Gastroesophageal sphincter (tissue), 4 donors: Measurements from ENCODE around the gene ZNF521. TPM values are rescaled to one million over a fixed set of nuclear protein-coding genes. Genes with fewer than 3 reads are reported as not detected.

Experiments used
- ATAC-seq: fragments of 150-250 bp; one replicate; pipeline ENCODE4 v1.9.1; 2016; ENCODE audit warnings: mild to moderate bottlenecking, moderate library complexity
- H3K27ac ChIP-seq, 4 donors: fragments of 200-600 bp; sonication (generic) in 3 of 4; 1 replicate in 3 of 4; 2 replicates in 1 of 4; pipeline ENCODE4 v1.5.1; 2016 to 2019
- H3K27me3 ChIP-seq: fragments of 200-600 bp; sonication (generic); one replicate; pipeline ENCODE4 v1.5.1; 2019
- H3K36me3 ChIP-seq, 2 donors: fragments of 200-600 bp; sonication (generic); one replicate each; pipeline ENCODE4 v1.5.1; 2019; ENCODE audit warnings: control low read depth in 1 of 2
- H3K4me1 ChIP-seq, 3 donors: fragments of 200-600 bp; sonication (generic); 1 replicate in 2 of 3; 2 replicates in 1 of 3; pipeline ENCODE4 v1.5.1; 2016 to 2019; ENCODE audit warnings: control low read depth in 2 of 3
- H3K4me3 ChIP-seq, 2 donors: fragments of 200-600 bp; sonication (generic); one replicate each; pipeline ENCODE4 v1.5.1; 2019; ENCODE audit warnings: mild to moderate bottlenecking in 1 of 2, moderate library complexity in 1 of 2
- H3K9me3 ChIP-seq, 3 donors: fragments of 200-600 bp; sonication (generic); one replicate each; pipeline ENCODE4 v1.5.1; 2017 to 2019; ENCODE audit warnings: control low read depth in 2 of 3
- EP300 ChIP-seq: sonication (generic); formaldehyde crosslinking; IDR thresholded peaks from one replicate; pipeline ENCODE4 v1.6.1; 2017; ENCODE audit warnings: antibody characterized with exemption, mild to moderate bottlenecking
- POLR2A ChIP-seq, 2 donors: fragments of 450-650 bp; IDR thresholded peaks; one replicate each; pipeline ENCODE4 v1.6.1; 2017; ENCODE audit warnings: antibody characterized with exemption in 2 of 2, mild to moderate bottlenecking in 2 of 2, moderate library complexity in 1 of 2
- POLR2AphosphoS5 ChIP-seq: sonication (generic); formaldehyde crosslinking; IDR thresholded peaks from one replicate; pipeline ENCODE4 v1.6.1; 2017; ENCODE audit warnings: antibody characterized with exemption
- whole genome bisulfite sequencing, 2 donors: methylation state at CpG; one replicate each; pipeline ENCODE4 v1.1.5; 2018; ENCODE audit warnings: low coverage in 1 of 2; 5-methylcytosine and 5-hydroxymethylcytosine counted together
- total RNA-seq, 4 donors: library from RNA; depleted of rRNA; stranded (reverse); fragments of >200 nt; gene quantifications; one replicate each; pipeline ENCODE4 v1.1.0, GENCODE V29; 2016
- TF ChIP-seq, protein P1 (sequence below), 4 experiments: fragments of 200-600 bp in 2 of 4; fragments of 450-650 bp in 2 of 4; sonication (generic) in 1 of 4; IDR thresholded peaks; one replicate each; pipeline ENCODE4 v1.5.1; 2017 to 2019; ENCODE audit warnings: antibody characterized with exemption in 4 of 4, mild to moderate bottlenecking in 2 of 4, moderate library complexity in 2 of 4

Gene ZNF521
- total RNA-seq, 4 donors from 2014 or later = 9.9 to 29.3 (median 13.4) TPM

DNA sequence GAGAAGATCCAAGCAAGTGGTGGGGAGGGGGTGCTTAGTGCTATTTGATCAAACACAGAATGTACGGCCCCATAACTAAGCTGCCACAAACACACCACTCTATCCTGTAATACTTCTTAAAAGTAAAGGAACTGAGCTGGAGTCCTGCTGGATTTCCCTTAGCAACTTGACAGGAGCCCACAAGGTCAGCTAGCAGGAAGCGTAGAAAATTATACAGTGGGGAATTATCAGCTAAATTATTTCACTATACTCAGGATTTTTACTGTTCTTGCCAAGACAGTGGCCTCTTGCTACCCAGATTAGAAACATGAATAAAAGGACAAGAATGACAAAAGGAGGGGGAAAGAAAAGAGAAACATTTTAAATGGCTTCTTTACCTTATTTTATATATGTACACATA, 217.1 kb downstream of the ZNF521 start:
- TF ChIP-seq POLR2AphosphoS5 = no peak
- Histone ChIP-seq H3K4me3 (no peak overlapping the region), H3K36me3 (no peaks in the 10 kb centered on the region), H3K27me3 (no peaks in the 10 kb centered on the region), H3K9me3 (no peaks in the 10 kb centered on the region), H3K4me1 (peaks cover 0 to 5% (median 0%) of the 10 kb centered on the region in 3 donors), H3K27ac (no peak overlapping the region)
- no peak for ATAC-seq
- 42 to 71% methylated on average over 1 to 2 of the region's 2 CpGs for WGBS, 2 donors

DNA sequence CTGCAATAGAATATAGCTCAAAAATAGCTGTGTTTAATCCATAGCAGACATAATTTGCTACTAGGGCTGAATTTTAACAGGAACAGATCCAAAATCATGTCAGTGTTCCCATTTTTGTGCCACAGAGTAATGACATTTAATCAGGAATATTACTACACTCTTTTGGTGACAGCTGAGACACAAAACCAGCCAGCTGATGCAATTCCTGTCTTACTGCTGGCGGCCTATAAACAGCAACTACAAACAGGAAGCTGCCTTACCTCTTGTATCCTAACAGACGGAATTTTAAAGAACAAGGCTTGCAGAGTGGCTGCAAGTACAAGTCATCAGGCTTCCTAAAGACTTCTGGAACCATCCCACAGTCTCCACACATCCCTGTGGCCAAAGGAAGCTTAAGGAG, 218.1 kb downstream of the ZNF521 start:
- 68% methylated on average over 2 of the region's 2 CpGs; no CpG with 5 or more reads in 1 of the 2 donors for whole genome bisulfite sequencing, 2 donors
- no peak for TF ChIP-seq POLR2A (IDR thresholded peaks at IDR 0.05)
- TF ChIP-seq EP300 = no peak
- TF ChIP-seq, protein P1, sequence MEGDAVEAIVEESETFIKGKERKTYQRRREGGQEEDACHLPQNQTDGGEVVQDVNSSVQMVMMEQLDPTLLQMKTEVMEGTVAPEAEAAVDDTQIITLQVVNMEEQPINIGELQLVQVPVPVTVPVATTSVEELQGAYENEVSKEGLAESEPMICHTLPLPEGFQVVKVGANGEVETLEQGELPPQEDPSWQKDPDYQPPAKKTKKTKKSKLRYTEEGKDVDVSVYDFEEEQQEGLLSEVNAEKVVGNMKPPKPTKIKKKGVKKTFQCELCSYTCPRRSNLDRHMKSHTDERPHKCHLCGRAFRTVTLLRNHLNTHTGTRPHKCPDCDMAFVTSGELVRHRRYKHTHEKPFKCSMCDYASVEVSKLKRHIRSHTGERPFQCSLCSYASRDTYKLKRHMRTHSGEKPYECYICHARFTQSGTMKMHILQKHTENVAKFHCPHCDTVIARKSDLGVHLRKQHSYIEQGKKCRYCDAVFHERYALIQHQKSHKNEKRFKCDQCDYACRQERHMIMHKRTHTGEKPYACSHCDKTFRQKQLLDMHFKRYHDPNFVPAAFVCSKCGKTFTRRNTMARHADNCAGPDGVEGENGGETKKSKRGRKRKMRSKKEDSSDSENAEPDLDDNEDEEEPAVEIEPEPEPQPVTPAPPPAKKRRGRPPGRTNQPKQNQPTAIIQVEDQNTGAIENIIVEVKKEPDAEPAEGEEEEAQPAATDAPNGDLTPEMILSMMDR (IDR thresholded peaks at IDR 0.05) = no peak
- no peak overlapping the region for H3K27ac ChIP-seq
- H3K27me3 ChIP-seq = no peaks in the 10 kb centered on the region
- no peaks in the 10 kb centered on the region for H3K36me3 ChIP-seq
- H3K9me3 ChIP-seq = no peaks in the 10 kb centered on the region
- ATAC-seq = no peak
- peaks cover 0 to 5% (median 0%) of the 10 kb centered on the region in 3 donors for H3K4me1 ChIP-seq
- no peak overlapping the region for H3K4me3 ChIP-seq

DNA sequence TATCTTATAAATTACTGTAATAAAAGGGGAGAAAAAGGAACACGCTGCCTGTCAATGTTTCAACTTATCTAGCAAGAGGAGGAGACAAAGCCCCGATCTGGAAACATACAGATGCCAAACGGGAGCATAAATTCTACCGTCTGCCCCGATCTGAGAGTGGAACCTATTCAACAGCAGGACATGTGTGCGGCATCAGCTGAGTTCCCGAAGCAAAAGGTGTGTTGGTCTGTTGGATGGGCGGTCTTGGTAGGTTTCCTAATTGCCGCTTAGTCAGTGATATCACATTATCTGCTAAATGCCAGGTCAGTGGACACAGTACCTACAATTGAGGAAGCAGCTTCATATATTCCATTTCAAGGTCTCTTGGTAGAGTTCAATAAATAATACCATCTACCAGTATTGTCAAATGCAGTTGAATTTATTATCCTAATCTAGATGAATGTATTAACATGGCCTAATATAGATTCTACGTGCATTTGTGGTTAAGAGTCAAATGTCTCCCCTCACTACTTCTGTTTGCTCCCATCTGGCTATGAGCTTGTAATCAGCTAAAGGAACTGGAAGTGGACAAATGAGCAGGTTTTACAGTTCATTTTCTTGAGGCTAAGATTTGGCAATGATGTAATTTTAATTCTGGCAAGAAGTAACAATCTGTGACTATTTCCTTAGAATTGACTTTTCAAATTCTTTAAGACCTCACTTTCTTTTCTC, 219.0 kb downstream of the ZNF521 start:
- H3K4me3 ChIP-seq = no peak overlapping the region
- no peak overlapping the region for H3K27ac ChIP-seq
- H3K27me3 ChIP-seq = no peaks in the 10 kb centered on the region
- H3K9me3 ChIP-seq = no peaks in the 10 kb centered on the region
- H3K4me1 ChIP-seq = peaks cover 0 to 5% (median 0%) of the 10 kb centered on the region in 3 donors
- H3K36me3 ChIP-seq = no peaks in the 10 kb centered on the region
- no peak for ATAC-seq
- TF ChIP-seq POLR2A (IDR thresholded peaks at IDR 0.05) (no peak), POLR2AphosphoS5 (no peak), EP300 (no peak)
- TF ChIP-seq, protein P1 (IDR thresholded peaks at IDR 0.05) = no peak
- WGBS, 2 donors = 91 to 93% methylated on average over 3 to 9 of the region's 10 CpGs

DNA sequence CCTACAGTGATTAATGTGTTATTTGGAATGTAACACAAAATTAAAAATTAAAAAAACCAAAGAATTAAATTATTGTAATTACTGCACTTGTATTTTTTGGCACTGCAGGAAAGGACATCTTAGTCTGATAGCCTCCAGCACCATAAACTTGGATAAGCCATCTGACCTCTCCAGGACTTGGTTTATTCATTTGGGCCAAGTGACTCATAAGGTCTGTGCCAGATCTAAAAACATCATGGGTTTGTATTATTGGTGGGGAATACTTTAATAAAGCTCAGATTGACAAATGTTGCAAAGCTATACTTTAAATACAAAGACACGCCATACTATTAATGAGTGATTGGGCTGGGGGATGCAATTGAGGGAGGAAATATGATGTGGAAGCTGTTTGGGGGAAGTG, 225.2 kb downstream of the ZNF521 start:
- Histone ChIP-seq H3K4me1 (peaks cover 0 to 7% (median 0%) of the 10 kb centered on the region in 3 donors), H3K9me3 (no peaks in the 10 kb centered on the region), H3K4me3 (no peak overlapping the region), H3K36me3 (no peaks in the 10 kb centered on the region), H3K27me3 (no peaks in the 10 kb centered on the region), H3K27ac (no peak overlapping the region)
- no peak for ATAC-seq
- 80 to 86% methylated on average over 1 of the region's 1 CpG for WGBS, 2 donors
- TF ChIP-seq EP300 = no peak
- TF ChIP-seq, protein P1 (IDR thresholded peaks at IDR 0.05) = no peak
- TF ChIP-seq POLR2A (IDR thresholded peaks at IDR 0.05) = no peak
- TF ChIP-seq POLR2AphosphoS5 = no peak

DNA sequence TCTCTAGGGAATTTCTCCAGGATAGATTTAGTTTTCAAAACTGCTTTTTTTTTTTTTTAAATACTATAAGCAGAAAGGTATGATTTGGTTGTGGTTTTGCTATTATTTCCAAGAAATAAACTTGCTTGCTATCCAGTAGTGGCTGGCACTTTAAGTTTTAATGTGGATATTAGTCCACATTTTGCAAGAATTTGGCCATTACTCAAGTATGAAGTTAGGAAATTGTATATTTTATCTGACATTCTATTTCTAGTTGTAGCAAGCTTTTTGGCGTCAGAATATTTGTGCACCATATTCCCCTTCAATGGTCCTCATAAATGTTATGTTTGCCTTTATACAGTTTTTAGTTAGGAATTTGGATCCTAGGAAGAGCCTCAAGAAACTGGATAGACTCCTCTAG, 226.3 kb downstream of the ZNF521 start:
- no peak overlapping the region for H3K4me3 ChIP-seq
- no peaks in the 10 kb centered on the region for H3K27me3 ChIP-seq
- TF ChIP-seq POLR2AphosphoS5 (no peak), POLR2A (IDR thresholded peaks at IDR 0.05) (no peak), EP300 (no peak)
- TF ChIP-seq, protein P1 (IDR thresholded peaks at IDR 0.05) = no peak
- H3K4me1 ChIP-seq = peaks cover 0 to 7% (median 0%) of the 10 kb centered on the region in 3 donors
- no peak for ATAC-seq
- no peaks in the 10 kb centered on the region for H3K9me3 ChIP-seq
- no peak overlapping the region for H3K27ac ChIP-seq
- no peaks in the 10 kb centered on the region for H3K36me3 ChIP-seq
- 53% methylated on average over 1 of the region's 1 CpG; no CpG with 5 or more reads in 1 of the 2 donors for WGBS, 2 donors
